Spleen (tissue), 7 donors: Measurements from ENCODE around the gene BOD1L1.

Source experiments
- CTCF ChIP-seq, 11 experiments: fragments of 200-600 bp in 7 of 11; fragments of 450-650 bp in 4 of 11; sonication (generic) in 4 of 11; IDR thresholded peaks in 8 of 11; conservative IDR thresholded peaks in 3 of 11; 1 replicate in 7 of 11; 2 replicates in 4 of 11; pipeline versions ENCODE4 v1.4.0 to v1.8.0; 2016 to 2021; ENCODE audit warnings: antibody characterized with exemption in 11 of 11, inconsistent platforms in 4 of 11, mild to moderate bottlenecking in 1 of 11
- POLR2A ChIP-seq, 3 donors: fragments of 450-650 bp; IDR thresholded peaks; one replicate each; pipeline ENCODE4 v1.5.1; 2017; ENCODE audit warnings: antibody characterized with exemption in 3 of 3, mild to moderate bottlenecking in 1 of 3
- POLR2AphosphoS5 ChIP-seq, 3 donors: sonication (generic); formaldehyde crosslinking; IDR thresholded peaks; one replicate each; pipeline ENCODE4 v1.5.1; 2017; ENCODE audit warnings: antibody characterized with exemption in 3 of 3
- donor health status: DM: no; HTN: no; CAD: no; lungs with moderate emphysema.
- donor health status: DM: no; HTN: no; CAD: no.
- donor health status: DM: no; HTN: no; CAD: no.

- TF ChIP-seq CTCF (IDR thresholded peaks at IDR 0.05 in 8 of 11, conservative IDR thresholded peaks at IDR 0.05 in 3 of 11): no peak
- no peak for TF ChIP-seq POLR2A (IDR thresholded peaks at IDR 0.05)
- TF ChIP-seq POLR2AphosphoS5 (IDR thresholded peaks at IDR 0.05): no peak
Observed at GRCh38 chr4:13640149-13640940, 12.8 kb upstream of the BOD1L1 start.
